Measurements from ENCODE around the gene MSRB3. TPM values are rescaled to one million over a fixed set of nuclear protein-coding genes. Genes with fewer than 3 reads are reported as not detected.

The MSRB3 gene
- total RNA-seq, 1 donor from 2014 or later = 52.5 TPM

- Histone ChIP-seq H3K27ac (no peak overlapping the region), H3K4me1 (peaks cover 26% of the 10 kb centered on the region)
- intact Hi-C loops (cut with DNase I) = no loop called here
Measured at GRCh38 chr12:65306366-65307168, 28.1 kb downstream of the MSRB3 start.

GRCh38 chr12:65307169-65307501 lies 28.7 kb downstream of the MSRB3 start:
- Histone ChIP-seq H3K4me1 (peaks cover 26% of the 10 kb centered on the region), H3K36me3 (no peaks in the 10 kb centered on the region), H3K9me3 (no peaks in the 10 kb centered on the region), H3K27me3 (no peaks in the 10 kb centered on the region), H3K27ac (no peak overlapping the region), H3K4me3 (no peak overlapping the region)
- DNase-seq (ENCODE audit: extremely low spot score in 2 of 2) = no peak
- intact Hi-C loops (cut with DNase I) = no loop called here
- TF ChIP-seq POLR2AphosphoS5 (IDR thresholded peaks at IDR 0.05; ENCODE audit: insufficient read depth in 1 of 2, low read depth in 1 of 2) = no peak
- no peak for TF ChIP-seq POLR2A (IDR thresholded peaks at IDR 0.05)
- TF ChIP-seq CTCF (IDR thresholded peaks at IDR 0.05) = no peak

More at GRCh38 chr12:65306366-65307168, 28.1 kb downstream of the MSRB3 start:
- H3K36me3 ChIP-seq = no peaks in the 10 kb centered on the region
- no peak overlapping the region for H3K4me3 ChIP-seq
- H3K9me3 ChIP-seq = no peaks in the 10 kb centered on the region
- no peaks in the 10 kb centered on the region for H3K27me3 ChIP-seq
- DNase-seq (ENCODE audit: extremely low spot score in 2 of 2) = no peak
- no peak for TF ChIP-seq POLR2A (IDR thresholded peaks at IDR 0.05)
- no peak for TF ChIP-seq CTCF (IDR thresholded peaks at IDR 0.05)
- no peak for TF ChIP-seq POLR2AphosphoS5 (IDR thresholded peaks at IDR 0.05; ENCODE audit: insufficient read depth in 1 of 2, low read depth in 1 of 2)

- no peak overlapping the region for H3K27ac ChIP-seq
- H3K9me3 ChIP-seq = no peaks in the 10 kb centered on the region
- TF ChIP-seq POLR2AphosphoS5 (IDR thresholded peaks at IDR 0.05; ENCODE audit: insufficient read depth in 1 of 2, low read depth in 1 of 2) (no peak), POLR2A (IDR thresholded peaks at IDR 0.05) (no peak), CTCF (IDR thresholded peaks at IDR 0.05) (no peak)
- no peaks in the 10 kb centered on the region for H3K36me3 ChIP-seq
- intact Hi-C loops (cut with DNase I) = no loop called here
- H3K27me3 ChIP-seq = no peaks in the 10 kb centered on the region
- no peak for DNase-seq (ENCODE audit: extremely low spot score in 2 of 2)
- H3K4me3 ChIP-seq = no peak overlapping the region
- H3K4me1 ChIP-seq = peaks cover 20% of the 10 kb centered on the region
Measured at GRCh38 chr12:65308006-65308405, 29.5 kb downstream of the MSRB3 start.

- peaks cover 20% of the 10 kb centered on the region for H3K4me1 ChIP-seq
- no peaks in the 10 kb centered on the region for H3K36me3 ChIP-seq
- no peak overlapping the region for H3K4me3 ChIP-seq
- TF ChIP-seq POLR2AphosphoS5 (IDR thresholded peaks at IDR 0.05; ENCODE audit: insufficient read depth in 1 of 2, low read depth in 1 of 2) = no peak
- TF ChIP-seq CTCF (IDR thresholded peaks at IDR 0.05) = no peak
- TF ChIP-seq POLR2A (IDR thresholded peaks at IDR 0.05) = no peak
- intact Hi-C loops (cut with DNase I) = no loop called here
- H3K27ac ChIP-seq = no peak overlapping the region
- H3K27me3 ChIP-seq = no peaks in the 10 kb centered on the region
- H3K9me3 ChIP-seq = no peaks in the 10 kb centered on the region
- no peak for DNase-seq (ENCODE audit: extremely low spot score in 2 of 2)
Measured at GRCh38 chr12:65308601-65309071, 30.2 kb downstream of the MSRB3 start.

- intact Hi-C loops (cut with DNase I) = no loop called here
- peaks cover 20% of the 10 kb centered on the region for H3K4me1 ChIP-seq
Measured at GRCh38 chr12:65311260-65311659, 32.8 kb downstream of the MSRB3 start.

More at GRCh38 chr12:65311260-65311659, 32.8 kb downstream of the MSRB3 start:
- Histone ChIP-seq H3K27me3 (no peaks in the 10 kb centered on the region), H3K36me3 (no peaks in the 10 kb centered on the region), H3K4me3 (no peak overlapping the region), H3K27ac (no peak overlapping the region), H3K9me3 (no peaks in the 10 kb centered on the region)
- DNase-seq (ENCODE audit: extremely low spot score in 2 of 2) = no peak
- TF ChIP-seq POLR2AphosphoS5 (IDR thresholded peaks at IDR 0.05; ENCODE audit: insufficient read depth in 1 of 2, low read depth in 1 of 2) (no peak), CTCF (IDR thresholded peaks at IDR 0.05) (no peak), POLR2A (IDR thresholded peaks at IDR 0.05) (no peak)
